Measurements from ENCODE around the gene METTL21C. TPM values are rescaled to one million over a fixed set of nuclear protein-coding genes. Genes with fewer than 3 reads are reported as not detected.

The METTL21C gene
- total RNA-seq, 3 donors from 2014 or later (not counting 1 experiment from before 2014, with no cell fraction given): not detected

- H3K27ac Mint-ChIP-seq: no peak overlapping the region
- H3K4me1 ChIP-seq (ENCODE audit: control insufficient read depth, insufficient read depth, low read length): no peaks in the 10 kb centered on the region
- no peak overlapping the region for H3K4me3 ChIP-seq (ENCODE audit: low read length)
- H3K27me3 Mint-ChIP-seq (ENCODE audit: low read depth in 2 of 2): peaks cover 15 to 49% of the 10 kb centered on the region in 2 donors
- TF ChIP-seq CTCF (IDR thresholded peaks at IDR 0.05): no peak
- no peak overlapping the region for H3K4me3 Mint-ChIP-seq
- no peaks in the 10 kb centered on the region for H3K36me3 ChIP-seq (ENCODE audit: control insufficient read depth, insufficient read depth, low read length)
- no peaks in the 10 kb centered on the region for H3K27me3 ChIP-seq (ENCODE audit: control insufficient read depth, insufficient read depth, low read length)
- ATAC-seq: peak in 1 of 3 donors; percentile 70
- H3K36me3 Mint-ChIP-seq: peaks cover 6% of the 10 kb centered on the region
- H3K27ac ChIP-seq (ENCODE audit: low read length): no peak overlapping the region
- no peaks in the 10 kb centered on the region for H3K4me1 Mint-ChIP-seq
- peaks cover 2 to 3% of the 10 kb centered on the region in 2 donors for H3K9me3 Mint-ChIP-seq
- no peak for DNase-seq
- whole genome bisulfite sequencing (ENCODE audit: insufficient coverage): 90% methylated on average over 8 of the region's 8 CpGs
- H3K9me3 ChIP-seq (ENCODE audit: control insufficient read depth, insufficient read depth, low read length): peaks cover 3% of the 10 kb centered on the region
- intact Hi-C loops (cut with micrococcal nuclease): no loop called here
Observed at GRCh38 chr13:102697929-102698648, 3.2 kb upstream of the METTL21C start.

GRCh38 chr13:102697264-102697663, 2.4 kb upstream of the METTL21C start:
- Histone ChIP-seq H3K27ac (ENCODE audit: low read length) (no peak overlapping the region), H3K4me3 (ENCODE audit: low read length) (no peak overlapping the region), H3K27me3 (ENCODE audit: control insufficient read depth, insufficient read depth, low read length) (no peaks in the 10 kb centered on the region), H3K4me1 (ENCODE audit: control insufficient read depth, insufficient read depth, low read length) (no peaks in the 10 kb centered on the region), H3K36me3 (ENCODE audit: control insufficient read depth, insufficient read depth, low read length) (no peaks in the 10 kb centered on the region), H3K9me3 (ENCODE audit: control insufficient read depth, insufficient read depth, low read length) (peaks cover 3% of the 10 kb centered on the region)
- Mint-ChIP-seq H3K27ac (no peak overlapping the region), H3K4me1 (no peaks in the 10 kb centered on the region), H3K4me3 (no peak overlapping the region), H3K36me3 (peaks cover 6% of the 10 kb centered on the region), H3K27me3 (ENCODE audit: low read depth in 2 of 2) (peaks cover 21 to 51% of the 10 kb centered on the region in 2 donors), H3K9me3 (peaks cover 2 to 3% of the 10 kb centered on the region in 2 donors)
- DNase-seq (no peak), ATAC-seq (no peak)
- TF ChIP-seq CTCF (IDR thresholded peaks at IDR 0.05): no peak
- intact Hi-C loops (cut with micrococcal nuclease): no loop called here
- 96% methylated on average over 6 of the region's 6 CpGs for WGBS (ENCODE audit: insufficient coverage)

- Histone ChIP-seq H3K27ac (ENCODE audit: low read length) (no peak overlapping the region), H3K36me3 (ENCODE audit: control insufficient read depth, insufficient read depth, low read length) (no peaks in the 10 kb centered on the region), H3K27me3 (ENCODE audit: control insufficient read depth, insufficient read depth, low read length) (no peaks in the 10 kb centered on the region), H3K9me3 (ENCODE audit: control insufficient read depth, insufficient read depth, low read length) (peaks cover 3% of the 10 kb centered on the region), H3K4me3 (ENCODE audit: low read length) (no peak overlapping the region), H3K4me1 (ENCODE audit: control insufficient read depth, insufficient read depth, low read length) (no peaks in the 10 kb centered on the region)
- H3K9me3 Mint-ChIP-seq: peaks cover 2 to 3% of the 10 kb centered on the region in 2 donors
- peaks cover 6% of the 10 kb centered on the region for H3K36me3 Mint-ChIP-seq
- ATAC-seq (no peak), DNase-seq (no peak)
- TF ChIP-seq CTCF (IDR thresholded peaks at IDR 0.05): no peak
- H3K4me3 Mint-ChIP-seq: no peak overlapping the region
- H3K27me3 Mint-ChIP-seq (ENCODE audit: low read depth in 2 of 2): peaks cover 25 to 51% of the 10 kb centered on the region in 2 donors
- no peaks in the 10 kb centered on the region for H3K4me1 Mint-ChIP-seq
- no peak overlapping the region for H3K27ac Mint-ChIP-seq
- WGBS (ENCODE audit: insufficient coverage): 87% methylated on average over 4 of the region's 4 CpGs
- intact Hi-C loops (cut with micrococcal nuclease): no loop called here
Observed at GRCh38 chr13:102696465-102696864, 1.6 kb upstream of the METTL21C start.

GRCh38 chr13:102693776-102694175, 1.1 kb downstream of the METTL21C start:
- no peaks in the 10 kb centered on the region for H3K36me3 ChIP-seq (ENCODE audit: control insufficient read depth, insufficient read depth, low read length)

More at GRCh38 chr13:102693776-102694175, 1.1 kb downstream of the METTL21C start:
- H3K4me3 ChIP-seq (ENCODE audit: low read length): no peak overlapping the region
- no peak overlapping the region for H3K27ac ChIP-seq (ENCODE audit: low read length)
- intact Hi-C loops (cut with micrococcal nuclease): no loop called here
- TF ChIP-seq CTCF (IDR thresholded peaks at IDR 0.05): no peak
- H3K27ac Mint-ChIP-seq: no peak overlapping the region
- peaks cover 6% of the 10 kb centered on the region for H3K36me3 Mint-ChIP-seq
- no peak for ATAC-seq
- WGBS (ENCODE audit: insufficient coverage): no CpG with 5 or more reads among the region's 2 CpGs
- H3K27me3 Mint-ChIP-seq (ENCODE audit: low read depth in 2 of 2): peaks cover 28 to 57% of the 10 kb centered on the region in 2 donors
- no peak overlapping the region for H3K4me3 Mint-ChIP-seq
- H3K9me3 Mint-ChIP-seq: peaks cover 2 to 3% of the 10 kb centered on the region in 2 donors
- no peaks in the 10 kb centered on the region for H3K27me3 ChIP-seq (ENCODE audit: control insufficient read depth, insufficient read depth, low read length)
- peaks cover under 1% of the 10 kb centered on the region for H3K9me3 ChIP-seq (ENCODE audit: control insufficient read depth, insufficient read depth, low read length)
- no peak for DNase-seq
- no peaks in the 10 kb centered on the region for H3K4me1 ChIP-seq (ENCODE audit: control insufficient read depth, insufficient read depth, low read length)
- H3K4me1 Mint-ChIP-seq: peaks cover under 1% of the 10 kb centered on the region in 2 donors

Measured in natural killer cell (primary cell).